HG03097 (cell line): ENCODE results near the gene CREB3L4.
A peak's percentile ranks its signal among the peaks of the same experiment; 100 is the strongest.
"Not testable (repeated sequence)": the region's sequence is repeated elsewhere in the genome, so short reads cannot be mapped to it uniquely, and the experiment has no call there.

ENCODE experiments used
- ATAC-seq: cut with Tn5 transposase; IDR thresholded peaks from one replicate; pipeline ENCODE4 v1.9.1; 2021; ENCODE audit not compliant: unreplicated experiment, low FRiP score

CREB3L4 gene

GRCh38 chr1:153958111-153958960, 9.4 kb upstream of the CREB3L4 start, which contains the start of gene CRTC2:
Gene CRTC2, minus strand, starts transcription at chr1:153958612. Its CDS starts 115 bp downstream, at chr1:153958497.
- peak; percentile 70 for ATAC-seq

- no peak for ATAC-seq
These were observed 8.8 kb upstream of the CREB3L4 start for GRCh38 chr1:153958961-153959260.

GRCh38 chr1:153959454-153959853, 8.2 kb upstream of the CREB3L4 start:
- ATAC-seq = no peak

- ATAC-seq = no peak
These were observed 7.5 kb upstream of the CREB3L4 start for GRCh38 chr1:153960206-153960605.

GRCh38 chr1:153961421-153961820, 6.3 kb upstream of the CREB3L4 start:
- no peak for ATAC-seq

GRCh38 chr1:153962088-153963029, 5.3 kb upstream of the CREB3L4 start:
- ATAC-seq = no peak

GRCh38 chr1:153963030-153963849, 4.5 kb upstream of the CREB3L4 start, which contains the start of gene SLC39A1:
Gene SLC39A1, minus strand, starts transcription at chr1:153963537. Its CDS starts 822 bp downstream, at chr1:153962715.
- ATAC-seq = peak; percentile 35

- no peak for ATAC-seq
These were observed 3.8 kb upstream of the CREB3L4 start for GRCh38 chr1:153963850-153964331.

GRCh38 chr1:153968000-153968363, 280 bp downstream of the CREB3L4 start:
- ATAC-seq = no peak

GRCh38 chr1:153968408-153968807, 706 bp downstream of the CREB3L4 start:
- ATAC-seq = no peak

GRCh38 chr1:153968972-153969371, 1.3 kb downstream of the CREB3L4 start:
- no peak for ATAC-seq

- ATAC-seq = no peak
These were observed 2.6 kb downstream of the CREB3L4 start for GRCh38 chr1:153970346-153970745.

- ATAC-seq = no peak
These were observed 5.4 kb downstream of the CREB3L4 start for GRCh38 chr1:153973071-153973470.

GRCh38 chr1:153973525-153973924, 5.8 kb downstream of the CREB3L4 start:
- ATAC-seq = no peak

- ATAC-seq = no peak
These were observed 9.1 kb downstream of the CREB3L4 start for GRCh38 chr1:153976819-153977249.

GRCh38 chr1:153977250-153978240, 9.8 kb downstream of the CREB3L4 start, which contains the start of gene JTB:
Gene JTB, minus strand, starts transcription at chr1:153977674. Its CDS starts 422 bp downstream, at chr1:153977252.
- peak; percentile 60 for ATAC-seq

- ATAC-seq = no peak
These were observed 10.7 kb downstream of the CREB3L4 start for GRCh38 chr1:153978274-153978909.

- ATAC-seq = not testable (repeated sequence)
These were observed 11.4 kb downstream of the CREB3L4 start for GRCh38 chr1:153979091-153979490.
